OCI-LY7 (cell line): ENCODE measurements around the gene HAT1.

ENCODE experiments used
- EZH2phosphoT487 ChIP-seq: fragments of 200-600 bp; sonication (generic); IDR thresholded peaks from 2 replicates; pipeline ENCODE4 v1.6.1; 2018; ENCODE audit warnings: low read depth, borderline replicate concordance, mild to moderate bottlenecking, mixed run types, antibody characterized with exemption, low read length, moderate library complexity, mixed read lengths
- TF ChIP-seq, protein P1 (sequence below): fragments of 200-600 bp; sonication (generic); conservative IDR thresholded peaks from 2 replicates; pipeline ENCODE4 v1.5.1; 2014; ENCODE audit warnings: mild to moderate bottlenecking, antibody characterized with exemption, low read length, moderate library complexity, mixed read lengths

GRCh38 chr2:171882089-171882769 lies 40.0 kb upstream of the HAT1 start:
- TF ChIP-seq, protein P1, sequence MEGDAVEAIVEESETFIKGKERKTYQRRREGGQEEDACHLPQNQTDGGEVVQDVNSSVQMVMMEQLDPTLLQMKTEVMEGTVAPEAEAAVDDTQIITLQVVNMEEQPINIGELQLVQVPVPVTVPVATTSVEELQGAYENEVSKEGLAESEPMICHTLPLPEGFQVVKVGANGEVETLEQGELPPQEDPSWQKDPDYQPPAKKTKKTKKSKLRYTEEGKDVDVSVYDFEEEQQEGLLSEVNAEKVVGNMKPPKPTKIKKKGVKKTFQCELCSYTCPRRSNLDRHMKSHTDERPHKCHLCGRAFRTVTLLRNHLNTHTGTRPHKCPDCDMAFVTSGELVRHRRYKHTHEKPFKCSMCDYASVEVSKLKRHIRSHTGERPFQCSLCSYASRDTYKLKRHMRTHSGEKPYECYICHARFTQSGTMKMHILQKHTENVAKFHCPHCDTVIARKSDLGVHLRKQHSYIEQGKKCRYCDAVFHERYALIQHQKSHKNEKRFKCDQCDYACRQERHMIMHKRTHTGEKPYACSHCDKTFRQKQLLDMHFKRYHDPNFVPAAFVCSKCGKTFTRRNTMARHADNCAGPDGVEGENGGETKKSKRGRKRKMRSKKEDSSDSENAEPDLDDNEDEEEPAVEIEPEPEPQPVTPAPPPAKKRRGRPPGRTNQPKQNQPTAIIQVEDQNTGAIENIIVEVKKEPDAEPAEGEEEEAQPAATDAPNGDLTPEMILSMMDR, result no peak
- TF ChIP-seq EZH2phosphoT487, result no peak
